ENCODE data around the gene SLC12A5.

GRCh38 chr20:46078954-46079353 is 49.9 kb downstream of the SLC12A5 start:
- TF ChIP-seq CTCF (IDR thresholded peaks at IDR 0.05): no peak
- TF ChIP-seq EZH2 (IDR thresholded peaks at IDR 0.05): no peak
- no peak for TF ChIP-seq EZH2phosphoT487 (IDR thresholded peaks at IDR 0.05)

Measured in neural progenitor cell (in vitro differentiated cells).